Activated CD8-positive, alpha-beta T cell treated with anti-CD3 and anti-CD28 coated beads for 36 hours (primary cell): ENCODE data around the gene LIN7C. TPM values are rescaled to one million over a fixed set of nuclear protein-coding genes. Genes with fewer than 3 reads are reported as not detected.

ENCODE experiments used
- ATAC-seq: fragments of 200-7000 bp; cut with Tn5 transposase; one replicate; pipeline ENCODE4 v1.10.0; 2021; ENCODE audit warnings: mild to moderate bottlenecking, moderate library complexity
- CTCF ChIA-PET: fragments of 350-600 bp; sonication (Branson Sonifier 250); formaldehyde crosslinking; loops from one replicate; lab custom pipeline; 2021; ENCODE audit warnings: antibody characterized with exemption; lab: Charles Lee
- POLR2A ChIA-PET: fragments of 350-600 bp; sonication (Branson Sonifier 250); formaldehyde crosslinking; loops from one replicate; lab custom pipeline; 2021; ENCODE audit warnings: antibody characterized with exemption; lab: Charles Lee
- DNase-seq: peaks from one replicate; pipeline ENCODE4 v3.0.0-alpha.2; 2020
- H3K27ac Mint-ChIP-seq: one replicate; pipeline ENCODE4 v1.8.0; 2021; ENCODE audit warnings: mild to moderate bottlenecking, mixed read lengths
- H3K27me3 Mint-ChIP-seq: one replicate; pipeline ENCODE4 v1.8.0; 2021; ENCODE audit warnings: mixed read lengths
- H3K36me3 Mint-ChIP-seq: one replicate; pipeline ENCODE4 v1.8.0; 2021; ENCODE audit warnings: low read depth, mixed read lengths
- H3K4me1 Mint-ChIP-seq: one replicate; pipeline ENCODE4 v1.8.0; 2021; ENCODE audit warnings: low read depth, mixed read lengths
- H3K4me3 Mint-ChIP-seq: one replicate; pipeline ENCODE4 v1.8.0; 2021; ENCODE audit warnings: mild to moderate bottlenecking, moderate library complexity, mixed read lengths
- H3K9me3 Mint-ChIP-seq: one replicate; pipeline ENCODE4 v1.8.0; 2021; ENCODE audit warnings: mixed read lengths
- intact Hi-C: fragments of 100-400 bp; cut with micrococcal nuclease; formaldehyde crosslinking; loops from one replicate; pipeline ENCODE4 v1.10.0; 2022
- total RNA-seq, 2 experiments: library from RNA; stranded (reverse); gene quantifications; one replicate each; pipeline ENCODE4 v1.2.3, GENCODE V29; 2021
- TF ChIP-seq, protein P1 (sequence below): fragments of 200-600 bp; IDR thresholded peaks from one replicate; pipeline ENCODE4 v1.8.0; 2022; ENCODE audit warnings: antibody characterized with exemption, mild to moderate bottlenecking

LIN7C gene
- total RNA-seq, 2 experiments from 2014 or later, result 26.9 to 28.9 TPM

DNA sequence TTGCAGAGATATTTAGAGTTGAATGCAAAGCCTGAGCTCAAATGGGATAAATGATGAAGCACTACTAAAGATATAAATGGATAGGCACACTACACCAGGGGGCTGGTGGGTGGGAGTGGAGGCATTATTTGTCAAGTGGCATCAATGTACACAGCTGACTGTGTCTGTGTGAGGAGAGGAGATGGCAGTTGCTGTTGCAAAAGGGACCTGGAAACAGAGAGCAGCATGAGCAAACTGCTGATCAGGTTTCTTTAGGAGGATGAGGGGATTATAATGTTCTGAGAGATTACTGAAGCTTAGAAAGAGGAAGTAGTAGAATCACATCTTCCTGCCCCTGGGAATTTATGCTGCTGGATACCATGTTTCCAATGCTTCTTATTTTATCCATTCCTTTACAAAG, 39.4 kb upstream of the LIN7C start:
- POLR2A ChIA-PET, result no interaction called here
- TF ChIP-seq, protein P1, sequence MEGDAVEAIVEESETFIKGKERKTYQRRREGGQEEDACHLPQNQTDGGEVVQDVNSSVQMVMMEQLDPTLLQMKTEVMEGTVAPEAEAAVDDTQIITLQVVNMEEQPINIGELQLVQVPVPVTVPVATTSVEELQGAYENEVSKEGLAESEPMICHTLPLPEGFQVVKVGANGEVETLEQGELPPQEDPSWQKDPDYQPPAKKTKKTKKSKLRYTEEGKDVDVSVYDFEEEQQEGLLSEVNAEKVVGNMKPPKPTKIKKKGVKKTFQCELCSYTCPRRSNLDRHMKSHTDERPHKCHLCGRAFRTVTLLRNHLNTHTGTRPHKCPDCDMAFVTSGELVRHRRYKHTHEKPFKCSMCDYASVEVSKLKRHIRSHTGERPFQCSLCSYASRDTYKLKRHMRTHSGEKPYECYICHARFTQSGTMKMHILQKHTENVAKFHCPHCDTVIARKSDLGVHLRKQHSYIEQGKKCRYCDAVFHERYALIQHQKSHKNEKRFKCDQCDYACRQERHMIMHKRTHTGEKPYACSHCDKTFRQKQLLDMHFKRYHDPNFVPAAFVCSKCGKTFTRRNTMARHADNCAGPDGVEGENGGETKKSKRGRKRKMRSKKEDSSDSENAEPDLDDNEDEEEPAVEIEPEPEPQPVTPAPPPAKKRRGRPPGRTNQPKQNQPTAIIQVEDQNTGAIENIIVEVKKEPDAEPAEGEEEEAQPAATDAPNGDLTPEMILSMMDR, result no peak
- DNase-seq, result no peak
- no peak for ATAC-seq
- Mint-ChIP-seq H3K27ac (no peak overlapping the region), H3K27me3 (no peaks in the 10 kb centered on the region), H3K4me1 (no peaks in the 10 kb centered on the region), H3K4me3 (no peak overlapping the region), H3K36me3 (no peaks in the 10 kb centered on the region), H3K9me3 (no peaks in the 10 kb centered on the region)
- intact Hi-C loops, result no loop called here
- CTCF ChIA-PET, result no interaction called here

DNA sequence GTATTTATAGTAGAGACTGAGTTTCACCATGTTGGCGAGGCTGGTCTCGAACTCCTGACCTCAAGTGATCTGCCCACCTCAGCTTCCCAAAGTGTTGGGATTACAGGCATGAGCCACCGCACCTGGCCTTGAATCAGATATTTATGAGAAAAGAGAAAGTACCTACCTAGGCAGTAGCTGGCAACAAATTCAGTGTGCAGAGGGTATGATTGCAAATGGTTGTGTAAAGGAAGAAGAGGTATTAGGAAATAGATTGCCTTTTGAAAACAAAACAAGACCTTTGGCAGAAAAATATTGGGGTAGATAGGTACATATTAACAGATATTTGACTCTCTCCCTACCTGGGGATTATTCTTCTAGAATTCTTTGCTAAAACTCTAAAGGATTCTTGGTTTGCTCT, 38.5 kb upstream of the LIN7C start:
- Mint-ChIP-seq H3K4me3 (no peak overlapping the region), H3K27ac (no peak overlapping the region), H3K9me3 (no peaks in the 10 kb centered on the region), H3K27me3 (no peaks in the 10 kb centered on the region), H3K4me1 (no peaks in the 10 kb centered on the region), H3K36me3 (no peaks in the 10 kb centered on the region)
- no peak for ATAC-seq
- DNase-seq, result no peak
- intact Hi-C loops, result no loop called here
- ChIA-PET POLR2A (no interaction called here), CTCF (no interaction called here)
- TF ChIP-seq, protein P1, result no peak

DNA sequence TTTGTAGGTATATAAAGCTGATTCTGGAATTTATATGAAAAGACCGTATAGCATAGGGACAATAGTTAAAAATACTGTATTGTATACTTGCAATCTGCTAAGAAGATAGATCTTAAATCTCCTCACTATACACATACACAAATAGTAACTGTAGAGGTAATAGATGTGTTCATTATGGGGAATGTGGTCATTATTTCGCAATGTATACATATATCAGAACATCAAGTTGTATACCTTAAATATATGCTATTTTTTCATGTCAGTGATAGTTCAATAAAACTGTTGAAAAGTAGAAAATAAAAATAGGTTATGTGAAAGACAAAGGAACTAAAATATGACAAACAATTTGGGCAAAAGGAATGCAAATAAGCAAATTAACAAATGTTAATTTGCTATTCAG, 35.2 kb upstream of the LIN7C start:
- H3K4me3 Mint-ChIP-seq, result no peak overlapping the region
- intact Hi-C loops, result no loop called here
- POLR2A ChIA-PET, result no interaction called here
- DNase-seq (no peak), ATAC-seq (no peak)
- no peaks in the 10 kb centered on the region for H3K4me1 Mint-ChIP-seq
- no peaks in the 10 kb centered on the region for H3K36me3 Mint-ChIP-seq
- H3K27ac Mint-ChIP-seq, result no peak overlapping the region
- no peaks in the 10 kb centered on the region for H3K9me3 Mint-ChIP-seq
- no peaks in the 10 kb centered on the region for H3K27me3 Mint-ChIP-seq
- TF ChIP-seq, protein P1, result no peak
- CTCF ChIA-PET, result no interaction called here

DNA sequence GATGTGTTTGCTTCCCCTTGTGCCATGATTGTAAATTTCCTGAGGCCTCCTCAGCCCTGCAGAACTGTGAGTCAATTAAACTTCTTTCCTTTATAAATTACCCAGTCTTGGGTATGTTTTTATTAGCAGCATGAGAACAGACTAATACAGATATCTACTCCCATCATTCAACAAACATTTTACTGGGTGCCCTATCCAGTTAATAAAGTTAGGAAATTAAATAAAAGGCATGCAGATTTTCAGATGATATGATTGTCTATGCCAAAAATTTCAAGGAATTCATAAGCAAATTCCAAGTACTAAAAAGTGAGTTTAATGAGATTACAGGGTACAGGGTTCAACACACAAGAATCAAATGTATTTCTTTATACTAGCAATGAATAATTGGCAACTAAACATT, 33.5 kb upstream of the LIN7C start:
- POLR2A ChIA-PET, result no interaction called here
- intact Hi-C loops, result no loop called here

DNA sequence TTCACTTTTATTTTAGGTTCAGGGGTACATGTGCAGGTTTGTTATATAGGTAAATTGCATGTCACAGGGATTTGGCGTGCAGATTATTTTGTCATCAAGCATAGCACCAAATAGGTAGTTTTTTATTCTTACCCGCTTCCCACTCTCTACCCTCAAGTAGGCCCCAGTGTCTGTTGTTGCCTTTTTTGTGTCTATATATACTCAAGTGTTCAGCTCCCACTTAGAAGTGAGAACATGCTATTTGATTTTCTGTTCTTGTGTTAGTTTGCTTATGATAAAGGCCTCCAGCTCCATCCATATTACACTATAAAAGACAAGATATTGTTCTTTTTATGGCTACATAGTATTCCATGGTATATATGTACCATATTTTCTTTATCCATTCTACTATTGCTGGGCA, 28.5 kb upstream of the LIN7C start:
- H3K36me3 Mint-ChIP-seq, result no peaks in the 10 kb centered on the region
- H3K4me1 Mint-ChIP-seq, result no peaks in the 10 kb centered on the region
- TF ChIP-seq, protein P1, result no peak
- no peaks in the 10 kb centered on the region for H3K27me3 Mint-ChIP-seq
- no peak for ATAC-seq
- H3K27ac Mint-ChIP-seq, result no peak overlapping the region
- intact Hi-C loops, result no loop called here
- no peak for DNase-seq
- no peak overlapping the region for H3K4me3 Mint-ChIP-seq
- CTCF ChIA-PET, result no interaction called here
- H3K9me3 Mint-ChIP-seq, result no peaks in the 10 kb centered on the region
- POLR2A ChIA-PET, result no interaction called here

More for the DNA sequence above, 33.5 kb upstream of the LIN7C start:
- Mint-ChIP-seq H3K27ac (no peak overlapping the region), H3K27me3 (no peaks in the 10 kb centered on the region), H3K4me3 (no peak overlapping the region), H3K4me1 (no peaks in the 10 kb centered on the region), H3K9me3 (no peaks in the 10 kb centered on the region), H3K36me3 (no peaks in the 10 kb centered on the region)
- no peak for DNase-seq
- ATAC-seq, result no peak
- CTCF ChIA-PET, result no interaction called here
- TF ChIP-seq, protein P1, result no peak
